HG02610 (cell line): ENCODE data around the gene S100A3.
"Not testable (repeated sequence)": the region's sequence is repeated elsewhere in the genome, so short reads cannot be mapped to it uniquely, and the experiment has no call there.

Experiments
- ATAC-seq: cut with Tn5 transposase; IDR thresholded peaks from one replicate; pipeline ENCODE4 v1.9.1; 2021; ENCODE audit warnings: mild to moderate bottlenecking, moderate library complexity; ENCODE audit not compliant: unreplicated experiment

The S100A3 gene

GRCh38 chr1:153536012-153536670 is 12.9 kb downstream of the S100A3 start:
- no peak for ATAC-seq

- ATAC-seq: no peak
Observed at GRCh38 chr1:153535242-153536011, 13.6 kb downstream of the S100A3 start, which contains the start of gene S100A6. S100A6 (minus strand) TSS chr1:153535991; CDS start chr1:153535339, 652 bp downstream.

GRCh38 chr1:153534925-153535241 is 14.2 kb downstream of the S100A3 start:
- ATAC-seq: no peak

GRCh38 chr1:153534226-153534924 is 14.7 kb downstream of the S100A3 start:
- no peak for ATAC-seq

- no peak for ATAC-seq
Observed at GRCh38 chr1:153533689-153534201, 15.3 kb downstream of the S100A3 start.

- ATAC-seq: no peak
Observed at GRCh38 chr1:153532769-153533599, 16.1 kb downstream of the S100A3 start.

GRCh38 chr1:153532181-153532580 is 16.9 kb downstream of the S100A3 start:
- no peak for ATAC-seq

GRCh38 chr1:153531638-153532037 is 17.4 kb downstream of the S100A3 start:
- no peak for ATAC-seq

- ATAC-seq: no peak
Observed at GRCh38 chr1:153527683-153528040, 21.4 kb downstream of the S100A3 start.

GRCh38 chr1:153527023-153527682 is 21.9 kb downstream of the S100A3 start:
- ATAC-seq: no peak

GRCh38 chr1:153526132-153526543 is 22.9 kb downstream of the S100A3 start:
- ATAC-seq: no peak

GRCh38 chr1:153525088-153525728 is 23.9 kb downstream of the S100A3 start:
- no peak for ATAC-seq

GRCh38 chr1:153522353-153523048 is 26.6 kb downstream of the S100A3 start:
- not testable (repeated sequence) for ATAC-seq

- ATAC-seq: not testable (repeated sequence)
Observed at GRCh38 chr1:153521808-153522207, 27.2 kb downstream of the S100A3 start.

GRCh38 chr1:153520818-153521476 is 28.1 kb downstream of the S100A3 start:
- no peak for ATAC-seq

GRCh38 chr1:153520137-153520691 is 28.8 kb downstream of the S100A3 start:
- ATAC-seq: not testable (repeated sequence)

- no peak for ATAC-seq
Observed at GRCh38 chr1:153519242-153519641, 29.8 kb downstream of the S100A3 start.
